IPS-18a (cell line): ENCODE measurements around the gene OR6B1.

Experiments
- H3K27ac ChIP-seq: one replicate; pipeline ENCODE4 v1.5.1; 2013; ENCODE audit warnings: low read length
- H3K27me3 ChIP-seq: one replicate; pipeline ENCODE4 v1.6.1; 2013; ENCODE audit warnings: mild to moderate bottlenecking, low read length; ENCODE audit not compliant: control insufficient read depth, insufficient read depth
- H3K36me3 ChIP-seq: one replicate; pipeline ENCODE4 v1.6.1; 2013; ENCODE audit warnings: low read depth, low read length; ENCODE audit not compliant: control insufficient read depth
- H3K4me1 ChIP-seq: one replicate; pipeline ENCODE4 v1.6.1; 2013; ENCODE audit warnings: low read depth, low read length; ENCODE audit not compliant: control insufficient read depth
- H3K4me3 ChIP-seq: one replicate; pipeline ENCODE4 v1.5.1; 2013; ENCODE audit warnings: low read length
- H3K9ac ChIP-seq: one replicate; pipeline ENCODE4 v1.6.1; 2013; ENCODE audit warnings: mild to moderate bottlenecking, low read length, moderate library complexity
- H3K9me3 ChIP-seq: one replicate; pipeline ENCODE4 v1.6.1; 2013; ENCODE audit warnings: low read depth, low read length; ENCODE audit not compliant: control insufficient read depth

OR6B1 gene

GRCh38 chr7:144000020-144000419 lies at the start of gene OR6B1:
Gene OR6B1, plus strand, starts transcription at chr7:144000320. Its CDS starts 3,677 bp downstream, at chr7:144003997.
- no peaks in the 10 kb centered on the region for H3K9me3 ChIP-seq
- H3K4me3 ChIP-seq: no peak within 1 kb of the TSS
- no peaks in the 10 kb centered on the region for H3K27me3 ChIP-seq
- no peak within 1 kb of the TSS for H3K27ac ChIP-seq
- no peaks in the 10 kb centered on the region for H3K36me3 ChIP-seq
- H3K4me1 ChIP-seq: no peaks in the 10 kb centered on the region
- no peak within 1 kb of the TSS for H3K9ac ChIP-seq

DNA sequence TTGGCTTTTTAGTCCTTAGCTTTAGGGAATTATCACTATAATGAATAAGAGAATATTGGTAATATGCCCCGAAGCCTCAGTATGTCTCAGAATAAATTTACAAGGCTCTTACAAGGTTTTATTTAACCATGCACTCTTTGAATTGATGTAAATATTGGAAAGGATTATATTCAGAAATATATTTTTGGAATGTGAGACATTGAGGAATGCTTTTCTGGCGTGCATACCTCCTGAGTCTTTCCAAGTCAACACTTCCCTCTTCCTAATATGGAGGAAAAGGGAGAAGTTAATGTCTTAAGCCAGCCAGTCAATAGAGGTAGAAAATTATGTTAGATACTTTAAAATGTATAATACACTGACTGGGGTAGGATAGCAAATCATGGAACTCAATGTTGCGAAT lies 46.7 kb upstream of the OR6B1 start:
- no peaks in the 10 kb centered on the region for H3K27me3 ChIP-seq
- H3K27ac ChIP-seq: no peak overlapping the region
- no peaks in the 10 kb centered on the region for H3K36me3 ChIP-seq

GRCh38 chr7:143954135-143954534 lies 46.0 kb upstream of the OR6B1 start:
- no peaks in the 10 kb centered on the region for H3K9me3 ChIP-seq
- no peaks in the 10 kb centered on the region for H3K27me3 ChIP-seq
- no peaks in the 10 kb centered on the region for H3K36me3 ChIP-seq
- H3K4me1 ChIP-seq: peaks cover 8% of the 10 kb centered on the region
- H3K27ac ChIP-seq: no peak overlapping the region
- no peak overlapping the region for H3K9ac ChIP-seq
- no peak overlapping the region for H3K4me3 ChIP-seq

More for the DNA sequence above, 46.7 kb upstream of the OR6B1 start:
- Histone ChIP-seq H3K4me3 (no peak overlapping the region), H3K4me1 (peaks cover 5% of the 10 kb centered on the region), H3K9me3 (no peaks in the 10 kb centered on the region), H3K9ac (no peak overlapping the region)

DNA sequence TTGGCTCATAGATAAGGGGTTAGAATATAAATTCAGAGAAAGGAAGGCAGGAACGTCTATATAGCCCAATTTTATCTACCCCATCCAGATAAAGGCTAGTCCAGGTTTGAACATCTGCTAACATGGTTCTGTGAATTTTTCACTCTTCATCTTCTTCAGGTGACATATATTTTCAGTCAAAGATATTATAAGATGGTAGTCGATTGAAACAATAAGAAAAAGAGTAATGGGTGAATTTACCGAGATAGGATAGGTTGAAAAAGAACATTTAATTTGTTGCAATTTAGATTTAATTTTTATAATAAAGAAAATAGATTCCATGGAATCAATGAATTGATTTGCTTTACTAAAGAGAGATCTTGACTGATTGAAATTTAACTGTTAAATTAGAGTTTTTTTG lies 45.6 kb upstream of the OR6B1 start, which contains the start of gene OR2F1:
Gene OR2F1 (plus strand): TSS at position 301 of the 400 bp plus-strand sequence. CDS start 5,127 bp downstream, outside the sequence.
- Histone ChIP-seq H3K36me3 (no peaks in the 10 kb centered on the region), H3K9me3 (no peaks in the 10 kb centered on the region), H3K27ac (no peak within 1 kb of the TSS), H3K27me3 (no peaks in the 10 kb centered on the region), H3K9ac (no peak within 1 kb of the TSS), H3K4me1 (peaks cover 8% of the 10 kb centered on the region), H3K4me3 (no peak within 1 kb of the TSS)

DNA sequence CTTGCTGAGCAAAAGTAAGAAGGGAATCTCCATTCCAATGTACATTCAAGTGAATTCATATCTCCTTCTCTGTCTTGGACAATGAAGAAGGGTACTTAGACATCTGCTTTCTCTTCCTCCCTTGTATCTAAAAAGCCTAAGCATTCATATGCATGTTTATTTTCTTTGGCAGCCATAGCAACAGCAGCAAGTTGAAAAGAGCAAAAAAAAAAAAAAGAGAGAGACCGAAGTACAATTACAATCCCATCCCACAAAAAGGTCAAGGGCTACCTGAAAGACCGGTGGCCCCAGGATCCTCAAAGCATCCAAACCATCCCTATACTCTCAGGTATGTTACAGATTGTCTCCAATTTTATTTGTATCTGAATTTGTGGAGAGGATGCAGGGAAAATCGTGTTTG lies 41.3 kb upstream of the OR6B1 start:
- Histone ChIP-seq H3K9me3 (no peaks in the 10 kb centered on the region), H3K4me1 (peaks cover 8% of the 10 kb centered on the region), H3K9ac (no peak overlapping the region), H3K27ac (no peak overlapping the region), H3K36me3 (no peaks in the 10 kb centered on the region), H3K4me3 (no peak overlapping the region), H3K27me3 (no peaks in the 10 kb centered on the region)

- H3K9me3 ChIP-seq: no peaks in the 10 kb centered on the region
- H3K36me3 ChIP-seq: no peaks in the 10 kb centered on the region
- H3K4me1 ChIP-seq: peaks cover 8% of the 10 kb centered on the region
- H3K27me3 ChIP-seq: no peaks in the 10 kb centered on the region
- H3K27ac ChIP-seq: no peak overlapping the region
- H3K9ac ChIP-seq: no peak overlapping the region
- no peak overlapping the region for H3K4me3 ChIP-seq
These were observed 39.1 kb upstream of the OR6B1 start for GRCh38 chr7:143960813-143961610.

DNA sequence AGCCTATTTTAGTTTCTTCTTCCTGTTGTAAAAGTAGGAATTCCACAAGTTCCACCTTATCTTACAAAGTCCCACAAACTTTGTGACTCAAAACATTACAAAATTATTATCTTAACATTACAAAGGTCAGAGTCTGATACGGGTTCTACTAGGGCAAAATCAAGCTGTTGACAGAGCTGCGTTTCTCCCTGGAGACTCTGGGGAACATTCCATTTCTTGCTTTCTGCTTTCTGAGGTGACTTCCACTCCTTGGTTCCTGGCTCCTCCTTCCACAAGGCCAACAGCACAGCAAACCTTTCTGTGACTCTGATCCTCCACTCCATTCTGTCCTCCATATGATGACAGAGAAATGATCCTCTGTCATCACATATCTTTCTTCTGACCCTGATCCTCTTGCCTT lies 34.8 kb upstream of the OR6B1 start:
- no peak overlapping the region for H3K9ac ChIP-seq
- no peaks in the 10 kb centered on the region for H3K9me3 ChIP-seq
- H3K4me3 ChIP-seq: no peak overlapping the region
- H3K4me1 ChIP-seq: no peaks in the 10 kb centered on the region
- H3K36me3 ChIP-seq: no peaks in the 10 kb centered on the region
- H3K27ac ChIP-seq: no peak overlapping the region
- H3K27me3 ChIP-seq: no peaks in the 10 kb centered on the region

DNA sequence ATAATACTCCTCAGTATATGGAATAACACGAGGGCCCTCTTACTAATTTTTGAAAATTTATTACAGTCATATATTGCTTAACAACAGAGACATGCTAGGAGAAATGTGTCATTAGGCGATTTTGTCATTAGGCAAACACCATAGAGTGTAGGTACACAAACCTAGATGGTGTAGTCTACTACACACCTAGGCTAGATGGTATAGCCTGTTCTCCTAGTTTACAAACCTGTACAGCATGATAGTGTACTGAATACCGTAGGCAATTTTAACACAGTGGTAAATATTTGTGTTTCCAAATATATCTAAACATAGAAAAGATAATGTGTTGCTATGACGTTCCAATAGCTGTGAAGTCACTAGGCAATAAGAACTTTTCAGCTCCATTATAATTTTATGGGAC lies 32.7 kb upstream of the OR6B1 start:
- H3K9ac ChIP-seq: no peak overlapping the region
- no peak overlapping the region for H3K4me3 ChIP-seq
- H3K27me3 ChIP-seq: no peaks in the 10 kb centered on the region
- H3K4me1 ChIP-seq: no peaks in the 10 kb centered on the region
- H3K27ac ChIP-seq: no peak overlapping the region
- no peaks in the 10 kb centered on the region for H3K9me3 ChIP-seq
- no peaks in the 10 kb centered on the region for H3K36me3 ChIP-seq

DNA sequence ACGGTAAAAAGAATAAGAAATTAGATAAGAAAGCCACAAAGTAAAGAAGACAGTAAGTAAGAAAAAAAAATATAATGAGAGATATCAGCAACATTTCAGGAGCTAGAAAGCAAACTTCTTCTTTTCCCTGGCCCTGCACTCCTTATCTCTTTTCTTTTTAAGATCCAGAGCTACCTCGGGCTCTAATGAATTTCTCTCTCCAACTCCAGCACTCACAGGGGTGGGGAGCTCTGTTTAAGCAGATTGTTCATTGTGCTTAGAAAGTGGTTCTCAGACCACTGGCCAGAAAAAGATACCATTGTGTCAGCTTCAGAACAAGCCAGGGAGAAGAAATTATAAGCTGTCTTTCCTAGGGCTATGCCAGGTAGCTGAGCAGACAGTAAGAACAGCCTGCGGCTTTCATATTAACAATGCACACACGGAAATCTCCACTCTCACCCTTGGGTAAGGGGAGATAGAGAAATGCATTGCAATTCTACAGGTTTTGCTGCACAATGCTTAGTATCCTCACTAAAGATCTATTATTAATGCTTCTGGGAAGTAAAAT lies 26.2 kb upstream of the OR6B1 start:
- H3K27ac ChIP-seq: no peak overlapping the region
- H3K9ac ChIP-seq: no peak overlapping the region
- H3K36me3 ChIP-seq: no peaks in the 10 kb centered on the region
- no peak overlapping the region for H3K4me3 ChIP-seq
- no peaks in the 10 kb centered on the region for H3K4me1 ChIP-seq
- H3K9me3 ChIP-seq: no peaks in the 10 kb centered on the region
- no peaks in the 10 kb centered on the region for H3K27me3 ChIP-seq

- Histone ChIP-seq H3K36me3 (no peaks in the 10 kb centered on the region), H3K9ac (no peak overlapping the region), H3K4me1 (no peaks in the 10 kb centered on the region), H3K9me3 (no peaks in the 10 kb centered on the region), H3K4me3 (no peak overlapping the region), H3K27me3 (no peaks in the 10 kb centered on the region), H3K27ac (no peak overlapping the region)
These were observed 25.7 kb upstream of the OR6B1 start for GRCh38 chr7:143974459-143974858.

GRCh38 chr7:143975617-143976016 lies 24.5 kb upstream of the OR6B1 start:
- H3K27me3 ChIP-seq: no peaks in the 10 kb centered on the region
- H3K27ac ChIP-seq: no peak overlapping the region
- H3K9ac ChIP-seq: no peak overlapping the region
- H3K4me1 ChIP-seq: no peaks in the 10 kb centered on the region
- no peak overlapping the region for H3K4me3 ChIP-seq
- H3K36me3 ChIP-seq: no peaks in the 10 kb centered on the region
- H3K9me3 ChIP-seq: no peaks in the 10 kb centered on the region

DNA sequence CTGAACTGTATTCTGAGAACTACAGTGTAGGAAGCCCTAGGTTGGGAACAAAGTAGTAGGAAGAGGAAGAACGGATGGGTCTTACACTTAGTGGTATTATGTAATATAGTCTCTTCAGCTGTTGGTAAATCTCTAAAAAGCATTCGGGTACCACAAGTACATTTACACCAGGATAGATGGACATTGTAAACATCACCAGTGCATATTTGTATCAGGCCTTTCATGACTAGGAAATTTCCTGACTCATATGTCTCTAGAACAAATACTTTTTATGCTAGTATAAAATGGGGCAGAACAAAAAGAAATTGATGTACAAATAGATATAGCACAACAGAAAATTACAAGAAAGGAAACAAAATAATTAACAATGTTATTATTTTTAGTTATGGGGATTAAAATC lies 21.5 kb upstream of the OR6B1 start:
- Histone ChIP-seq H3K4me1 (no peaks in the 10 kb centered on the region), H3K27me3 (no peaks in the 10 kb centered on the region), H3K36me3 (no peaks in the 10 kb centered on the region), H3K27ac (no peak overlapping the region), H3K9ac (no peak overlapping the region), H3K9me3 (no peaks in the 10 kb centered on the region), H3K4me3 (no peak overlapping the region)
